Neural progenitor cell (in vitro differentiated cells): ENCODE measurements around the gene CPNE2. TPM values are rescaled to one million over a fixed set of nuclear protein-coding genes. Genes with fewer than 3 reads are reported as not detected.

Source experiments
- DNase-seq: peaks from one replicate; pipeline ENCODE4 v3.0.0-alpha.2; 2016; ENCODE audit warnings: low spot score
- H2AFZ ChIP-seq: fragments of 200-600 bp; sonication (generic); replicated peaks from 2 replicates; pipeline ENCODE4 v1.6.1; 2016; ENCODE audit warnings: antibody characterized with exemption
- H3F3A ChIP-seq: fragments of 200-600 bp; sonication (generic); 2 replicates; pipeline ENCODE4 v1.6.1; 2016; ENCODE audit warnings: antibody characterized with exemption, low read depth
- H3K27ac ChIP-seq: fragments of 200-600 bp; sonication (generic); 2 replicates; pipeline ENCODE4 v1.5.1; 2016; ENCODE audit warnings: mild to moderate bottlenecking
- H3K27me3 ChIP-seq: fragments of 200-600 bp; sonication (generic); 2 replicates; pipeline ENCODE4 v1.6.1; 2016; ENCODE audit warnings: mild to moderate bottlenecking, moderate library complexity
- H3K36me3 ChIP-seq: fragments of 200-600 bp; sonication (generic); 2 replicates; pipeline ENCODE4 v1.5.1; 2016
- H3K4me1 ChIP-seq: fragments of 200-600 bp; sonication (generic); 2 replicates; pipeline ENCODE4 v1.6.1; 2016; ENCODE audit warnings: mixed run types
- H3K4me2 ChIP-seq: fragments of 200-600 bp; sonication (generic); 2 replicates; pipeline ENCODE4 v1.6.1; 2016
- H3K4me3 ChIP-seq: fragments of 200-600 bp; sonication (generic); 2 replicates; pipeline ENCODE4 v1.5.1; 2016
- H3K79me2 ChIP-seq: fragments of 200-600 bp; sonication (generic); 2 replicates; pipeline ENCODE4 v1.6.1; 2016; ENCODE audit warnings: low read depth
- H3K9ac ChIP-seq: fragments of 200-600 bp; sonication (generic); 2 replicates; pipeline ENCODE4 v1.6.1; 2016
- H3K9me3 ChIP-seq: fragments of 200-600 bp; sonication (generic); 2 replicates; pipeline ENCODE4 v1.5.1; 2016; ENCODE audit warnings: low read depth
- H4K20me1 ChIP-seq: fragments of 200-600 bp; sonication (generic); 2 replicates; pipeline ENCODE4 v1.6.1; 2016; ENCODE audit warnings: low read depth
- H3K27ac Mint-ChIP-seq: 3 replicates; pipeline ENCODE4 v1.8.0; 2021; ENCODE audit warnings: mixed read lengths
- H3K27me3 Mint-ChIP-seq: 2 replicates; pipeline ENCODE4 v1.8.0; 2022; ENCODE audit warnings: low read depth, mild to moderate bottlenecking, inconsistent platforms, moderate library complexity, mixed read lengths; ENCODE audit not compliant: insufficient read depth
- H3K36me3 Mint-ChIP-seq: 3 replicates; pipeline ENCODE4 v1.8.0; 2021; ENCODE audit warnings: mixed read lengths
- H3K4me1 Mint-ChIP-seq: 3 replicates; pipeline ENCODE4 v1.8.0; 2021; ENCODE audit warnings: mixed read lengths
- H3K4me3 Mint-ChIP-seq: 3 replicates; pipeline ENCODE4 v1.8.0; 2021; ENCODE audit warnings: mild to moderate bottlenecking, moderate library complexity, mixed read lengths
- H3K9me3 Mint-ChIP-seq: 3 replicates; pipeline ENCODE4 v1.8.0; 2020; ENCODE audit warnings: mixed read lengths
- CTCF ChIP-seq: fragments of 200-600 bp; sonication (generic); IDR thresholded peaks from 2 replicates; pipeline ENCODE4 v1.5.1; 2017; ENCODE audit warnings: antibody characterized with exemption, mild to moderate bottlenecking
- EZH2 ChIP-seq: fragments of 200-600 bp; sonication (generic); IDR thresholded peaks from 2 replicates; pipeline ENCODE4 v1.6.1; 2017; ENCODE audit warnings: antibody characterized with exemption, mild to moderate bottlenecking, moderate library complexity
- EZH2phosphoT487 ChIP-seq: fragments of 200-600 bp; sonication (generic); IDR thresholded peaks from 2 replicates; pipeline ENCODE4 v1.6.1; 2017; ENCODE audit warnings: antibody characterized with exemption
- total RNA-seq: library from RNA; depleted of rRNA; stranded (reverse); fragments of >200 nt; gene quantifications from 2 replicates; pipeline ENCODE4 v1.2.3, GENCODE V29; 2015; ENCODE audit warnings: low replicate concordance

Gene CPNE2
- total RNA-seq, 1 donor from 2014 or later, result 19.8 TPM

DNA sequence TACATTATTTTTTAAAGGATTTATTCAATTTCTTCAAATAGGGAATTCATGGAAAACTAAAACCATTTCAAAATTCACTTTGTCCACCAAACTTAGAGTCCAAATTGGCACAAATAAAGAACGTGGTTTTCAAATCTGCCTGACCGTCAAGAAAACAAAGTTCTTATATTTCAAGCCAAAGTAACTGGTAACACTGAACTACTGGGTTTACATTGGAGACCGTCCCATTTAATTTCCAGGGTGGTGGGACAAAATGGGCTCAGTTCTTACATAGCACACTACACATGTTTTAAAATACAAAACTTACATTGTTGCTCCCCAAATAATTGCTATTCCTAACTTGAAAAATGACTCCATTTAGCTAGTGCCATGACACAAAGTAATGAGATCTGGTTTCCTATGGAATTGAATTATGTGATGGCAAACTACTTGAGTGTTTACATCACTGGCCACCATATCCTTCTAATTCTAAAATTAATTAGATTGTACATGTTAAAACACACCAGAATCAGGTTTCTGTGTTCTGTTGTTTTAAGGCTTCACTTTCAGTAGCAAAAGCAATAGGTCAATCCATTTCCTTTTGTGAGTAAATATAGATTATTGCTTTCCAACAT, 86.9 kb downstream of the CPNE2 start:
- H3K4me3 Mint-ChIP-seq, result no peak overlapping the region

GRCh38 chr16:57184113-57184512, 91.7 kb downstream of the CPNE2 start:
- no peak for DNase-seq

More for the DNA sequence above, 86.9 kb downstream of the CPNE2 start:
- H3K27ac ChIP-seq, result peak overlapping the region; percentile 69
- no peaks in the 10 kb centered on the region for H3K36me3 ChIP-seq
- H3K4me2 ChIP-seq, result peak overlapping the region; percentile 58
- H4K20me1 ChIP-seq, result peaks cover 24% of the 10 kb centered on the region
- H3K4me1 ChIP-seq, result peaks cover 25% of the 10 kb centered on the region
- no peak for DNase-seq
- no peak overlapping the region for H3K9ac ChIP-seq
- no peaks in the 10 kb centered on the region for H3K9me3 ChIP-seq
- no peak overlapping the region for H2AFZ ChIP-seq
- peak overlapping the region; percentile 5 for H3K4me3 ChIP-seq
- Mint-ChIP-seq H3K36me3 (no peaks in the 10 kb centered on the region), H3K4me1 (peaks cover 19% of the 10 kb centered on the region), H3K9me3 (no peaks in the 10 kb centered on the region), H3K27ac (no peak overlapping the region), H3K27me3 (no peaks in the 10 kb centered on the region)
- peaks cover 93% of the 10 kb centered on the region for H3K79me2 ChIP-seq
- peaks cover 24% of the 10 kb centered on the region for H3F3A ChIP-seq
- TF ChIP-seq EZH2phosphoT487, result no peak
- no peak for TF ChIP-seq CTCF
- TF ChIP-seq EZH2, result no peak
- no peaks in the 10 kb centered on the region for H3K27me3 ChIP-seq

DNA sequence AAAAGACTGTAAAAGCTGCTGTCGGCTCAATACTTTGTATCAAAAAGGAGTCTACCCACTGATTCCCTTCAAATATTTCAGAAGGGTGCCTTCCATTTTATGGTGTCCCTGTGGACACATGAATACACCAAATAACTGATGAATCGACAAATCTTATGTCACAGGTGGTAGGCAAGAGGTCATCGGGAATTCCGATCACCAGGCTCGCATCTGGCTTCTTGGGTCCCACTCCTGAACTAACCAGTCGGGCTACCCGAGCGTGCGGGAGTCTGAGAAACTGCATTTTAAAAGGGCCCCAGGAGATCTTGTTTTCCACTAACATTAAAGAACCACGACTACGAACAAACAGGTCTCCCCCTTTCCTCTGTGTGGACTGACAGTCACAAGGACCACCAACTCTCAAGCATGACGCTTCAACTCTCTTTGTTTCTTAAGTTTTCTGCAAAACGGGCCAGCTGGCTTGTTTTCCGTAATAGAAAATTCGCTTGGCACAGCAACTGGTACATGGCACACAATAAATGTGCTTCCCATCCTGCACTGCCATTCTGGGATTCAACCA, 92.6 kb downstream of the CPNE2 start:
- H3K4me3 Mint-ChIP-seq, result peak overlapping the region; percentile 100
- Histone ChIP-seq H3K4me3 (peak overlapping the region; percentile 97), H3K4me1 (peaks cover 24% of the 10 kb centered on the region), H3F3A (peaks cover 9% of the 10 kb centered on the region), H3K27me3 (no peaks in the 10 kb centered on the region), H3K9ac (peak overlapping the region; percentile 94), H3K36me3 (no peaks in the 10 kb centered on the region), H3K79me2 (peaks cover 95% of the 10 kb centered on the region), H4K20me1 (peaks cover 26% of the 10 kb centered on the region), H2AFZ (no peak overlapping the region), H3K9me3 (no peaks in the 10 kb centered on the region), H3K4me2 (peak overlapping the region; percentile 97), H3K27ac (no peak overlapping the region)
- peaks cover 28% of the 10 kb centered on the region for H3K4me1 Mint-ChIP-seq
- TF ChIP-seq EZH2phosphoT487, result no peak
- H3K27ac Mint-ChIP-seq, result peak overlapping the region; percentile 8
- H3K9me3 Mint-ChIP-seq, result no peaks in the 10 kb centered on the region
- H3K36me3 Mint-ChIP-seq, result peaks cover 2% of the 10 kb centered on the region
- no peaks in the 10 kb centered on the region for H3K27me3 Mint-ChIP-seq
- DNase-seq, result peak; percentile 14

More at GRCh38 chr16:57184113-57184512, 91.7 kb downstream of the CPNE2 start:
- H3K27ac ChIP-seq, result no peak overlapping the region
- no peaks in the 10 kb centered on the region for H3K9me3 ChIP-seq
- peaks cover 32% of the 10 kb centered on the region for H3K4me1 Mint-ChIP-seq
- TF ChIP-seq EZH2phosphoT487, result no peak
- TF ChIP-seq EZH2, result no peak
- TF ChIP-seq CTCF, result no peak
- no peaks in the 10 kb centered on the region for H3K36me3 ChIP-seq
- peak overlapping the region; percentile 97 for H3K4me3 ChIP-seq
- no peak overlapping the region for H3K9ac ChIP-seq
- no peak overlapping the region for H2AFZ ChIP-seq
- no peaks in the 10 kb centered on the region for H3K27me3 Mint-ChIP-seq
- H3K4me1 ChIP-seq, result peaks cover 32% of the 10 kb centered on the region
- peaks cover 18% of the 10 kb centered on the region for H3F3A ChIP-seq
- H3K36me3 Mint-ChIP-seq, result no peaks in the 10 kb centered on the region
- peak overlapping the region; percentile 100 for H3K4me3 Mint-ChIP-seq
- no peaks in the 10 kb centered on the region for H3K9me3 Mint-ChIP-seq
- H3K4me2 ChIP-seq, result peak overlapping the region; percentile 97
- H3K27ac Mint-ChIP-seq, result no peak overlapping the region
- H3K79me2 ChIP-seq, result peaks cover 95% of the 10 kb centered on the region
- no peaks in the 10 kb centered on the region for H3K27me3 ChIP-seq
- H4K20me1 ChIP-seq, result peaks cover 30% of the 10 kb centered on the region

- TF ChIP-seq EZH2phosphoT487 (no peak), EZH2 (no peak), CTCF (no peak)
- Mint-ChIP-seq H3K4me1 (peaks cover 28% of the 10 kb centered on the region), H3K4me3 (peak overlapping the region; percentile 100), H3K27ac (peak overlapping the region; percentile 72), H3K9me3 (no peaks in the 10 kb centered on the region), H3K36me3 (peaks cover 2% of the 10 kb centered on the region), H3K27me3 (no peaks in the 10 kb centered on the region)
- peaks cover 29% of the 10 kb centered on the region for H4K20me1 ChIP-seq
- H3K9ac ChIP-seq, result peak overlapping the region; percentile 94
- H3K36me3 ChIP-seq, result no peaks in the 10 kb centered on the region
- peaks cover 95% of the 10 kb centered on the region for H3K79me2 ChIP-seq
- peak overlapping the region; percentile 65 for H3K27ac ChIP-seq
- H3K4me1 ChIP-seq, result peaks cover 22% of the 10 kb centered on the region
- peak overlapping the region; percentile 97 for H3K4me2 ChIP-seq
- H3F3A ChIP-seq, result peaks cover 7% of the 10 kb centered on the region
- DNase-seq, result peak; percentile 67
- peak overlapping the region; percentile 96 for H2AFZ ChIP-seq
- H3K9me3 ChIP-seq, result no peaks in the 10 kb centered on the region
- peak overlapping the region; percentile 97 for H3K4me3 ChIP-seq
- no peaks in the 10 kb centered on the region for H3K27me3 ChIP-seq
These were observed 93.1 kb downstream of the CPNE2 start for GRCh38 chr16:57185446-57185944.
